Measurements from ENCODE around the gene SLC47A1. TPM values are rescaled to one million over a fixed set of nuclear protein-coding genes. Genes with fewer than 3 reads are reported as not detected.

Gene SLC47A1
- total and polyA plus RNA-seq, 10 of the 15 experiments (the other 5 are each of a cell fraction or from before 2014, with no cell fraction given), result 0.41 TPM; not detected in 9

GRCh38 chr17:19531780-19532501, 1.7 kb upstream of the SLC47A1 start:
- no peaks in the 10 kb centered on the region for H3K9me3 ChIP-seq (replicated peaks; ENCODE audit: control insufficient read depth, insufficient read depth, low read length)
- H2AFZ ChIP-seq (ENCODE audit: control insufficient read depth, low read depth, low read length), result no peak overlapping the region
- H3K27me3 ChIP-seq (replicated peaks in 1 of 2; ENCODE audit: control insufficient read depth in 2 of 2, insufficient read depth in 2 of 2, low read length in 1 of 2), result peaks cover 4 to 12% of the 10 kb centered on the region in 2 experiments; a peak in 3 of 4 replicates
- H3K9ac ChIP-seq (ENCODE audit: control insufficient read depth, insufficient read depth, low read length), result no peak overlapping the region
- H3K79me2 ChIP-seq (ENCODE audit: control insufficient read depth, insufficient read depth, low read length), result no peaks in the 10 kb centered on the region
- no peaks in the 10 kb centered on the region for H3K36me3 ChIP-seq (ENCODE audit: control insufficient read depth in 2 of 2, insufficient read depth in 2 of 2, low read length in 1 of 2)
- in situ Hi-C loops (cut with MboI), result no loop called here
- H3K4me3 ChIP-seq, result no peak overlapping the region
- no peaks in the 10 kb centered on the region for H4K20me1 ChIP-seq (ENCODE audit: control insufficient read depth, insufficient read depth)
- ATAC-seq, result no peak
- intact Hi-C loops (cut with micrococcal nuclease; ENCODE audit: unreplicated experiment), result no loop called here
- no peak for FAIRE-seq
- BruUV-seq (replicated peaks), result no TSS peak
- ChIA-PET SMC1A (ENCODE audit: uncharacterized antibody, unreplicated experiment) (no interaction called here), POLR2A (no interaction called here), CTCF (interaction anchor here (1.0 kb wide), 1 partner anchor 27 kb away, joined by 3 read pairs; no protein-coding TSS in a partner anchor), RAD21 (ENCODE audit: unreplicated experiment) (no interaction called here)
- H3K27ac ChIP-seq (ENCODE audit: control insufficient read depth, insufficient read depth), result no peak overlapping the region
- TF ChIP-seq, protein P1, sequence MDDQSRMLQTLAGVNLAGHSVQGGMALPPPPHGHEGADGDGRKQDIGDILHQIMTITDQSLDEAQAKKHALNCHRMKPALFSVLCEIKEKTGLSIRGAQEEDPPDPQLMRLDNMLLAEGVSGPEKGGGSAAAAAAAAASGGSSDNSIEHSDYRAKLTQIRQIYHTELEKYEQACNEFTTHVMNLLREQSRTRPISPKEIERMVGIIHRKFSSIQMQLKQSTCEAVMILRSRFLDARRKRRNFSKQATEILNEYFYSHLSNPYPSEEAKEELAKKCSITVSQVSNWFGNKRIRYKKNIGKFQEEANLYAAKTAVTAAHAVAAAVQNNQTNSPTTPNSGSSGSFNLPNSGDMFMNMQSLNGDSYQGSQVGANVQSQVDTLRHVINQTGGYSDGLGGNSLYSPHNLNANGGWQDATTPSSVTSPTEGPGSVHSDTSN (IDR thresholded peaks at IDR 0.05; ENCODE audit: insufficient replicate concordance, low read depth, low read length), result no peak
- TF ChIP-seq CREB1 (IDR thresholded peaks at IDR 0.05; ENCODE audit: low read depth), result no peak
- TF ChIP-seq BHLHE40 (IDR thresholded peaks at IDR 0.05; ENCODE audit: borderline replicate concordance in 1 of 2, low read depth in 2 of 2, low read length in 1 of 2), result no peak
- no peak for TF ChIP-seq ZNF384 (IDR thresholded peaks at IDR 0.05; ENCODE audit: borderline replicate concordance, low read depth, low read length)
- TF ChIP-seq FOXK2 (IDR thresholded peaks at IDR 0.05), result no peak
- TF ChIP-seq ZZZ3 (IDR thresholded peaks at IDR 0.05; ENCODE audit: control insufficient read depth, insufficient read length, low read depth), result no peak
- no peak for TF ChIP-seq JUNB (IDR thresholded peaks at IDR 0.05)
- TF ChIP-seq, protein P2, sequence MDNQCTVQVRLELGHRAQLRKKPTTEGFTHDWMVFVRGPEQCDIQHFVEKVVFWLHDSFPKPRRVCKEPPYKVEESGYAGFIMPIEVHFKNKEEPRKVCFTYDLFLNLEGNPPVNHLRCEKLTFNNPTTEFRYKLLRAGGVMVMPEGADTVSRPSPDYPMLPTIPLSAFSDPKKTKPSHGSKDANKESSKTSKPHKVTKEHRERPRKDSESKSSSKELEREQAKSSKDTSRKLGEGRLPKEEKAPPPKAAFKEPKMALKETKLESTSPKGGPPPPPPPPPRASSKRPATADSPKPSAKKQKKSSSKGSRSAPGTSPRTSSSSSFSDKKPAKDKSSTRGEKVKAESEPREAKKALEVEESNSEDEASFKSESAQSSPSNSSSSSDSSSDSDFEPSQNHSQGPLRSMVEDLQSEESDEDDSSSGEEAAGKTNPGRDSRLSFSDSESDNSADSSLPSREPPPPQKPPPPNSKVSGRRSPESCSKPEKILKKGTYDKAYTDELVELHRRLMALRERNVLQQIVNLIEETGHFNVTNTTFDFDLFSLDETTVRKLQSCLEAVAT (IDR thresholded peaks at IDR 0.05), result no peak
- TF ChIP-seq JUND (IDR thresholded peaks at IDR 0.05; ENCODE audit: low read depth, low read length), result no peak
- TF ChIP-seq, protein P3, sequence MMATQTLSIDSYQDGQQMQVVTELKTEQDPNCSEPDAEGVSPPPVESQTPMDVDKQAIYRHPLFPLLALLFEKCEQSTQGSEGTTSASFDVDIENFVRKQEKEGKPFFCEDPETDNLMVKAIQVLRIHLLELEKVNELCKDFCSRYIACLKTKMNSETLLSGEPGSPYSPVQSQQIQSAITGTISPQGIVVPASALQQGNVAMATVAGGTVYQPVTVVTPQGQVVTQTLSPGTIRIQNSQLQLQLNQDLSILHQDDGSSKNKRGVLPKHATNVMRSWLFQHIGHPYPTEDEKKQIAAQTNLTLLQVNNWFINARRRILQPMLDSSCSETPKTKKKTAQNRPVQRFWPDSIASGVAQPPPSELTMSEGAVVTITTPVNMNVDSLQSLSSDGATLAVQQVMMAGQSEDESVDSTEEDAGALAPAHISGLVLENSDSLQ (IDR thresholded peaks at IDR 0.05), result no peak
- no peak for TF ChIP-seq ZNF622 (IDR thresholded peaks at IDR 0.05)
- TF ChIP-seq CBX3 (IDR thresholded peaks at IDR 0.05; ENCODE audit: borderline replicate concordance, low read depth), result no peak
- no peak for TF ChIP-seq RCOR1 (conservative IDR thresholded peaks at IDR 0.05; ENCODE audit: low read depth, low read length)
- TF ChIP-seq SMAD5 (IDR thresholded peaks at IDR 0.05; ENCODE audit: low read depth), result no peak
- no peak for TF ChIP-seq NR2C2 (IDR thresholded peaks at IDR 0.05; ENCODE audit: borderline replicate concordance, control insufficient read depth, insufficient read length, low read depth)
- no peak for TF ChIP-seq SPI1 (IDR thresholded peaks at IDR 0.05; ENCODE audit: borderline replicate concordance, insufficient read depth, low read depth, low read length)
- TF ChIP-seq, protein P4, sequence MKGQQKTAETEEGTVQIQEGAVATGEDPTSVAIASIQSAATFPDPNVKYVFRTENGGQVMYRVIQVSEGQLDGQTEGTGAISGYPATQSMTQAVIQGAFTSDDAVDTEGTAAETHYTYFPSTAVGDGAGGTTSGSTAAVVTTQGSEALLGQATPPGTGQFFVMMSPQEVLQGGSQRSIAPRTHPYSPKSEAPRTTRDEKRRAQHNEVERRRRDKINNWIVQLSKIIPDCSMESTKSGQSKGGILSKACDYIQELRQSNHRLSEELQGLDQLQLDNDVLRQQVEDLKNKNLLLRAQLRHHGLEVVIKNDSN (IDR thresholded peaks at IDR 0.05; ENCODE audit: borderline replicate concordance, extremely low read length, insufficient read depth, low read depth, low read length), result no peak
- no peak overlapping the region for H3K4me2 ChIP-seq (ENCODE audit: control insufficient read depth, insufficient read depth)
- H3K4me1 ChIP-seq (ENCODE audit: control insufficient read depth, insufficient read depth, low read length), result peaks cover 6% of the 10 kb centered on the region; the same call in 1 of the 2 replicates
- no peak for DNase-seq (ENCODE audit: low read depth, low spot score)
- 38% methylated on average over 8 of the region's 8 CpGs for WGBS (ENCODE audit: insufficient coverage, insufficient replicate concordance, low lambda C conversion rate, missing lambda C conversion rate)

Measured in GM12878 (cell line).